ENCODE measurements around the gene AGRN.
"Not testable (repeated sequence)": the region's sequence is repeated elsewhere in the genome, so short reads cannot be mapped to it uniquely, and the experiment has no call there.

AGRN gene

GRCh38 chr1:1013922-1014648 is 5.8 kb upstream of the AGRN start:
- Histone ChIP-seq H3K9me2 (replicated peaks; ENCODE audit: insufficient read depth, low read length) (no peaks in the 10 kb centered on the region), H2AFZ (ENCODE audit: low read length) (peak overlapping the region; percentile 93), H3K27me3 (replicated peaks; ENCODE audit: insufficient read depth, low read length) (peaks cover 29% of the 10 kb centered on the region), H4K20me1 (ENCODE audit: insufficient read depth, low read length) (no peaks in the 10 kb centered on the region), H3K4me2 (ENCODE audit: low read depth, low read length) (peak overlapping the region; percentile 99), H3K79me2 (ENCODE audit: low read length) (no peaks in the 10 kb centered on the region), H3K36me3 (replicated peaks; ENCODE audit: insufficient read depth, low read length) (no peaks in the 10 kb centered on the region), H3K9me3 (replicated peaks; ENCODE audit: insufficient read depth, low read length) (no peaks in the 10 kb centered on the region; the same call in 1 of the 2 replicates), H3K4me1 (ENCODE audit: low read length) (peaks cover 8% of the 10 kb centered on the region), H3K4me3 (ENCODE audit: low read length) (peak overlapping the region; percentile 77), H3F3A (ENCODE audit: insufficient read depth, low read length) (no peaks in the 10 kb centered on the region), H3K9ac (ENCODE audit: low read length) (peak overlapping the region; percentile 42), H3K27ac (ENCODE audit: low read length) (no peak overlapping the region)
- no peak for TF ChIP-seq EZH2phosphoT487 (IDR thresholded peaks at IDR 0.05; ENCODE audit: low read length)
- TF ChIP-seq CTCF (IDR thresholded peaks at IDR 0.05; ENCODE audit: low read length) = no peak
- TF ChIP-seq EZH2 (optimal IDR thresholded peaks at IDR 0.05; ENCODE audit: low read depth, low read length) = no peak
- DNase-seq = no peak

- no peak for DNase-seq
- no peaks in the 10 kb centered on the region for H4K20me1 ChIP-seq (ENCODE audit: insufficient read depth, low read length)
- TF ChIP-seq EZH2phosphoT487 (IDR thresholded peaks at IDR 0.05; ENCODE audit: low read length) = no peak
- peak; percentile 18; the same call in 1 of the 2 replicates for TF ChIP-seq CTCF (IDR thresholded peaks at IDR 0.05; ENCODE audit: low read length)
- H3K9me3 ChIP-seq (replicated peaks; ENCODE audit: insufficient read depth, low read length) = no peaks in the 10 kb centered on the region; the same call in 1 of the 2 replicates
- no peak overlapping the region for H2AFZ ChIP-seq (ENCODE audit: low read length)
- no peaks in the 10 kb centered on the region for H3K36me3 ChIP-seq (replicated peaks; ENCODE audit: insufficient read depth, low read length)
- no peaks in the 10 kb centered on the region for H3F3A ChIP-seq (ENCODE audit: insufficient read depth, low read length)
- H3K9me2 ChIP-seq (replicated peaks; ENCODE audit: insufficient read depth, low read length) = no peaks in the 10 kb centered on the region
- no peaks in the 10 kb centered on the region for H3K79me2 ChIP-seq (ENCODE audit: low read length)
- H3K27ac ChIP-seq (ENCODE audit: low read length) = no peak overlapping the region
- H3K4me1 ChIP-seq (ENCODE audit: low read length) = peaks cover 8% of the 10 kb centered on the region
- H3K4me2 ChIP-seq (ENCODE audit: low read depth, low read length) = no peak overlapping the region
- no peak overlapping the region for H3K9ac ChIP-seq (ENCODE audit: low read length)
- H3K27me3 ChIP-seq (replicated peaks; ENCODE audit: insufficient read depth, low read length) = peaks cover 23% of the 10 kb centered on the region
- no peak overlapping the region for H3K4me3 ChIP-seq (ENCODE audit: low read length)
Observed at GRCh38 chr1:1014799-1015681, 4.9 kb upstream of the AGRN start.

DNA sequence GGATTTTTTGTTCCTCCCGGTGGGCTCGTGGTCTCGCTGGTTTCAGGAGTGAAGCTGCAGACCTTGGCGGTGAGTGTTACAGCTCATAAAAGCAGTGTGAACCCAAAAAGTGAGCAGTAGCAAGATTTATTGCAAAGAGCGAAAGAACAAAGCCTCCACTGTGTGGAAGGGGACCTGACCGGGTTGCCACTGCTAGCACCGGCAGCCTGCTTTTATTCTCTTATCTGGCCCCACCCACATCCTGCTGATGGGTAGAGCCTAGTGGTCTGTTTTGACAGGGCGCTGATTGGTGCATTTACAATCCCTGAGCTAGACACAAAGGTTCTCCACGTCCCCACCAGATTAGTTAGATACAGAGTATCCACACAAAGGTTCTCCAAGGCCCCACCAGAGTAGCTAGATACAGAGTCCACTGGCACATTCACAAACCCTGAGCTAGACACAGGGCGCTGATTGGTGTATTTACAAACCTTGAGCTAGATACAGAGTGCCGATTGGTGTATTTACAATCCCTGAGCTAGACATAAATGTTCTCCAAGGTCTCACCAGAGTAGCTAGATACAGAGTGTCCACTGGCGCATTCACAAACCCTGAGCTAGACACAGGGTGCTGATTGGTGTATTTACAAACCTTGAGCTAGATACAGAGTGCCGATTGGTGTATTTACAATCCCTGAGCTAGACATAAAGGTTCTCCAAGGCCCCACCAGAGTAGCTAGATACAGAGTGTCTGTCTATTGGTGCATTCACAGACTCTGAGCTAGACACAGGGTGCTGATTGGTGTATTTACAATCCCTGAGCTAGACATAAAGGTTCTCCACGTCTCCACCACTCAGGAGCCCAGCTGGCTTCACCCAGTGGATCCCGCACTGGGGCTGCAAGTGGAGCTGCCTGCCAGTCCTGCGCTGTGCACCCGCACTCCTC is 2.3 kb upstream of the AGRN start:
- not testable (repeated sequence) for H3K9me3 ChIP-seq (replicated peaks; ENCODE audit: insufficient read depth, low read length); DNase-seq; H3K27ac ChIP-seq (ENCODE audit: low read length); H3K79me2 ChIP-seq (ENCODE audit: low read length); H3K4me3 ChIP-seq (ENCODE audit: low read length); H3K36me3 ChIP-seq (replicated peaks; ENCODE audit: insufficient read depth, low read length); H3F3A ChIP-seq (ENCODE audit: insufficient read depth, low read length); H2AFZ ChIP-seq (ENCODE audit: low read length); H4K20me1 ChIP-seq (ENCODE audit: insufficient read depth, low read length); H3K9ac ChIP-seq (ENCODE audit: low read length); H3K4me1 ChIP-seq (ENCODE audit: low read length); H3K9me2 ChIP-seq (replicated peaks; ENCODE audit: insufficient read depth, low read length); H3K4me2 ChIP-seq (ENCODE audit: low read depth, low read length)
- H3K27me3 ChIP-seq (replicated peaks; ENCODE audit: insufficient read depth, low read length) = peaks cover 27% of the 10 kb centered on the region

- H3K4me2 ChIP-seq (ENCODE audit: low read depth, low read length); H3K79me2 ChIP-seq (ENCODE audit: low read length); H3K36me3 ChIP-seq (replicated peaks; ENCODE audit: insufficient read depth, low read length); H3K4me3 ChIP-seq (ENCODE audit: low read length); H3K9me2 ChIP-seq (replicated peaks; ENCODE audit: insufficient read depth, low read length); H3K27ac ChIP-seq (ENCODE audit: low read length); H3F3A ChIP-seq (ENCODE audit: insufficient read depth, low read length); H2AFZ ChIP-seq (ENCODE audit: low read length); H3K4me1 ChIP-seq (ENCODE audit: low read length); H3K9ac ChIP-seq (ENCODE audit: low read length); H3K9me3 ChIP-seq (replicated peaks; ENCODE audit: insufficient read depth, low read length); DNase-seq; H4K20me1 ChIP-seq (ENCODE audit: insufficient read depth, low read length): not testable (repeated sequence)
- peaks cover 31% of the 10 kb centered on the region for H3K27me3 ChIP-seq (replicated peaks; ENCODE audit: insufficient read depth, low read length)
Observed at GRCh38 chr1:1018321-1018685, 1.6 kb upstream of the AGRN start.

Data from MM.1S (cell line).